MCF 10A (cell line): ENCODE results near the gene CUEDC1. TPM values are rescaled to one million over a fixed set of nuclear protein-coding genes. Genes with fewer than 3 reads are reported as not detected.
A peak's percentile ranks its signal among the peaks of the same experiment; 100 is the strongest.

Source experiments
- BruUV-seq: library from RNA; stranded (reverse); fragments of 400-500 nt; replicated peaks from 2 replicates; lab custom pipeline; 2021; lab: Mats Ljungman, UMichigan
- CTCF ChIA-PET: fragments of 300-600 bp; sonication (Branson Sonifier 250); formaldehyde crosslinking; extraction: SDS; loops from one replicate; lab custom pipeline; 2021; ENCODE audit warnings: antibody characterized with exemption, inconsistent platforms; lab: Yijun Ruan, JAX
- POLR2A ChIA-PET: fragments of 300-600, 350-650 bp; sonication (Branson Sonifier 250); formaldehyde crosslinking; extraction: SDS; loops from one replicate; lab custom pipeline; 2020; ENCODE audit warnings: antibody characterized with exemption, inconsistent platforms; lab: Yijun Ruan, JAX
- DNase-seq: peaks from one replicate; pipeline ENCODE4 v3.0.0-alpha.2; 2018; ENCODE audit not compliant: unreplicated experiment
- H3K27ac Mint-ChIP-seq: one replicate; pipeline ENCODE4 v1.8.0; 2022; ENCODE audit warnings: mild to moderate bottlenecking, low read depth, mixed read lengths; ENCODE audit not compliant: unreplicated experiment
- H3K27me3 Mint-ChIP-seq: one replicate; pipeline ENCODE4 v1.8.0; 2022; ENCODE audit warnings: mixed read lengths; ENCODE audit not compliant: insufficient read depth, unreplicated experiment
- H3K36me3 Mint-ChIP-seq: one replicate; pipeline ENCODE4 v1.8.0; 2022; ENCODE audit warnings: mild to moderate bottlenecking, moderate library complexity, mixed read lengths; ENCODE audit not compliant: insufficient read depth, unreplicated experiment
- H3K4me1 Mint-ChIP-seq: one replicate; pipeline ENCODE4 v1.8.0; 2022; ENCODE audit warnings: mixed read lengths; ENCODE audit not compliant: insufficient read depth, unreplicated experiment
- H3K4me3 Mint-ChIP-seq: one replicate; pipeline ENCODE4 v1.8.0; 2022; ENCODE audit warnings: mild to moderate bottlenecking, moderate library complexity, mixed read lengths; ENCODE audit not compliant: unreplicated experiment
- H3K9me3 Mint-ChIP-seq: one replicate; pipeline ENCODE4 v1.8.0; 2022; ENCODE audit warnings: mixed read lengths; ENCODE audit not compliant: unreplicated experiment
- intact Hi-C: fragments of 100-400 bp; cut with micrococcal nuclease; formaldehyde crosslinking; loops from 2 replicates; pipeline ENCODE4 v1.14.1; 2022
- total RNA-seq: library from RNA; stranded (reverse); gene quantifications from 2 replicates; pipeline ENCODE4 v1.2.3, GENCODE V29; 2022
- TF ChIP-seq, protein P1 (sequence below): fragments of 200-600 bp; IDR thresholded peaks from one replicate; pipeline ENCODE4 v1.8.0; 2022; ENCODE audit warnings: antibody characterized with exemption, mild to moderate bottlenecking; ENCODE audit not compliant: unreplicated experiment

CUEDC1 gene
- total RNA-seq, 1 experiment from 2014 or later: 15.6 TPM

GRCh38 chr17:57953219-57953618 is 2.0 kb downstream of the CUEDC1 start:
- intact Hi-C loops: no loop called here
- POLR2A ChIA-PET: interaction anchor here (0.7 to 10.2 kb wide), 9 partner anchors 29 to 86 kb away, joined by 3 to 102 read pairs (median 4); no protein-coding TSS in a partner anchor
- no TSS peak for BruUV-seq
- no peaks in the 10 kb centered on the region for H3K27me3 Mint-ChIP-seq
- H3K4me3 Mint-ChIP-seq: peak overlapping the region; percentile 70
- CTCF ChIA-PET: interaction anchor here (0.7 to 3.2 kb wide), 6 partner anchors 9 to 95 kb away, joined by 3 to 14 read pairs (median 4); no protein-coding TSS in a partner anchor
- TF ChIP-seq, protein P1, sequence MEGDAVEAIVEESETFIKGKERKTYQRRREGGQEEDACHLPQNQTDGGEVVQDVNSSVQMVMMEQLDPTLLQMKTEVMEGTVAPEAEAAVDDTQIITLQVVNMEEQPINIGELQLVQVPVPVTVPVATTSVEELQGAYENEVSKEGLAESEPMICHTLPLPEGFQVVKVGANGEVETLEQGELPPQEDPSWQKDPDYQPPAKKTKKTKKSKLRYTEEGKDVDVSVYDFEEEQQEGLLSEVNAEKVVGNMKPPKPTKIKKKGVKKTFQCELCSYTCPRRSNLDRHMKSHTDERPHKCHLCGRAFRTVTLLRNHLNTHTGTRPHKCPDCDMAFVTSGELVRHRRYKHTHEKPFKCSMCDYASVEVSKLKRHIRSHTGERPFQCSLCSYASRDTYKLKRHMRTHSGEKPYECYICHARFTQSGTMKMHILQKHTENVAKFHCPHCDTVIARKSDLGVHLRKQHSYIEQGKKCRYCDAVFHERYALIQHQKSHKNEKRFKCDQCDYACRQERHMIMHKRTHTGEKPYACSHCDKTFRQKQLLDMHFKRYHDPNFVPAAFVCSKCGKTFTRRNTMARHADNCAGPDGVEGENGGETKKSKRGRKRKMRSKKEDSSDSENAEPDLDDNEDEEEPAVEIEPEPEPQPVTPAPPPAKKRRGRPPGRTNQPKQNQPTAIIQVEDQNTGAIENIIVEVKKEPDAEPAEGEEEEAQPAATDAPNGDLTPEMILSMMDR: no peak
- peaks cover 41% of the 10 kb centered on the region for H3K4me1 Mint-ChIP-seq
- peak overlapping the region; percentile 37 for H3K27ac Mint-ChIP-seq
- DNase-seq: no peak
- no peaks in the 10 kb centered on the region for H3K9me3 Mint-ChIP-seq
- no peaks in the 10 kb centered on the region for H3K36me3 Mint-ChIP-seq

GRCh38 chr17:57949649-57950048 is 5.6 kb downstream of the CUEDC1 start:
- H3K27ac Mint-ChIP-seq: peak overlapping the region; percentile 83
- ChIA-PET CTCF (interaction anchor here (0.5 to 7.0 kb wide), 15 partner anchors 12 to 941 kb away, joined by 3 to 73 read pairs (median 7); partner anchors contain the start of gene MRPS23), POLR2A (interaction anchor here (0.6 to 10.2 kb wide), 11 partner anchors 15 to 80 kb away, joined by 3 to 102 read pairs (median 5); partner anchors contain the start of gene VEZF1)
- intact Hi-C loops: loop anchor here (2.0 kb wide), 4 partner anchors 37 to 75 kb away; no protein-coding TSS in a partner anchor
- H3K4me3 Mint-ChIP-seq: no peak overlapping the region
- H3K36me3 Mint-ChIP-seq: no peaks in the 10 kb centered on the region
- TF ChIP-seq, protein P1: no peak
- DNase-seq: peak; percentile 56
- H3K27me3 Mint-ChIP-seq: no peaks in the 10 kb centered on the region
- H3K9me3 Mint-ChIP-seq: no peaks in the 10 kb centered on the region
- H3K4me1 Mint-ChIP-seq: peaks cover 49% of the 10 kb centered on the region
- BruUV-seq: no TSS peak

- Mint-ChIP-seq H3K4me1 (peaks cover 45% of the 10 kb centered on the region), H3K36me3 (no peaks in the 10 kb centered on the region), H3K27me3 (no peaks in the 10 kb centered on the region), H3K27ac (peak overlapping the region; percentile 83), H3K9me3 (no peaks in the 10 kb centered on the region), H3K4me3 (peak overlapping the region; percentile 68)
- ChIA-PET POLR2A (interaction anchor here (0.5 to 10.2 kb wide), 23 partner anchors 9 to 1225 kb away, joined by 3 to 102 read pairs (median 5); partner anchors contain the start of genes MRPS23, SRSF1 and VEZF1), CTCF (interaction anchor here (0.5 to 7.0 kb wide), 29 partner anchors 11 to 702 kb away, joined by 3 to 73 read pairs (median 4); partner anchors contain the start of gene MRPS23)
- TF ChIP-seq, protein P1: no peak
- intact Hi-C loops: loop anchor here (2.0 kb wide), 4 partner anchors 38 to 74 kb away; no protein-coding TSS in a partner anchor
- peak; percentile 88 for DNase-seq
- BruUV-seq: no TSS peak
These were observed 6.4 kb downstream of the CUEDC1 start for GRCh38 chr17:57948555-57949420.
